Lung (tissue), 12 donors: Measurements from ENCODE around the gene RBFOX2. TPM values are rescaled to one million over a fixed set of nuclear protein-coding genes. Genes with fewer than 3 reads are reported as not detected.
A peak's percentile ranks its signal among the peaks of the same experiment; 100 is the strongest.
"Not testable (repeated sequence)": the region's sequence is repeated elsewhere in the genome, so short reads cannot be mapped to it uniquely, and the experiment has no call there.

Experiments
- ATAC-seq: fragments of 200-7000 bp; cut with Tn5 transposase; one replicate; pipeline ENCODE4 v1.9.1; 2020; ENCODE audit warnings: moderate number of reproducible peaks; ENCODE audit not compliant: insufficient read depth, low FRiP score
- DNase-seq, 3 donors: peaks; one replicate each; pipeline ENCODE4 v3.0.0-alpha.2; 2013 to 2017
- H3K27ac ChIP-seq, 2 donors: one replicate each; pipeline ENCODE4 v1.5.1; 2013; ENCODE audit warnings: mild to moderate bottlenecking in 2 of 2, moderate library complexity in 2 of 2, control low read depth in 1 of 2, inconsistent platforms in 1 of 2, low read depth in 1 of 2, low read length in 1 of 2
- H3K27me3 ChIP-seq, 3 donors: one replicate each; pipeline ENCODE4 v1.5.1; 2013; ENCODE audit warnings: low read length in 2 of 3; ENCODE audit not compliant: control insufficient read depth in 3 of 3, insufficient read depth in 3 of 3
- H3K36me3 ChIP-seq, 4 donors: one replicate each; pipeline ENCODE4 v1.5.1; 2013; ENCODE audit warnings: low read length in 4 of 4, mild to moderate bottlenecking in 1 of 4, moderate library complexity in 1 of 4; ENCODE audit not compliant: control insufficient read depth in 4 of 4, insufficient read depth in 4 of 4
- H3K4me1 ChIP-seq, 5 donors: one replicate each; pipeline ENCODE4 v1.5.1; 2013; ENCODE audit warnings: low read length in 5 of 5, mild to moderate bottlenecking in 2 of 5, moderate library complexity in 1 of 5; ENCODE audit not compliant: control insufficient read depth in 5 of 5, insufficient read depth in 5 of 5
- H3K4me3 ChIP-seq: one replicate; pipeline ENCODE4 v1.5.1; 2013; ENCODE audit warnings: mild to moderate bottlenecking, control low read depth, moderate library complexity
- H3K9ac ChIP-seq, 2 donors: one replicate each; pipeline ENCODE4 v1.5.1; 2013; ENCODE audit warnings: low read length in 2 of 2, control low read depth in 1 of 2; ENCODE audit not compliant: insufficient read depth in 1 of 2
- H3K9me3 ChIP-seq, 4 donors: one replicate each; pipeline ENCODE4 v1.5.1; 2013; ENCODE audit warnings: low read length in 3 of 4, mild to moderate bottlenecking in 1 of 4, moderate library complexity in 1 of 4; ENCODE audit not compliant: control insufficient read depth in 4 of 4, insufficient read depth in 3 of 4
- CTCF ChIP-seq: IDR thresholded peaks from 2 replicates; pipeline ENCODE4 v1.5.1; 2012; ENCODE audit warnings: mild to moderate bottlenecking; ENCODE audit errors: control extremely low read depth, extremely low read depth
- WGBS, 2 donors: extraction: QIAGEN DNeasy Blood & Tissue Kit; methylation state at CpG; one replicate each; pipeline ENCODE4 v1.1.7; 2013; 5-methylcytosine and 5-hydroxymethylcytosine counted together
- polyA plus RNA-seq, 2 donors: library from polyadenylated mRNA; stranded (reverse); fragments of 200-250 nt; gene quantifications; one replicate each; pipeline ENCODE4 v1.2.1, GENCODE V29; 2013
- total RNA-seq, 2 donors: library from RNA; depleted of rRNA in 1 of 2; stranded (reverse); fragments of >200 nt in 1 of 2; gene quantifications; one replicate each; pipeline ENCODE4 v1.2.1, GENCODE V29; 2014 to 2021
- donor health status: control.
- donor health status: control.
- donor health status: Bipolar disorder and iron deficiency.
- donor health status: healthy.
- donor health status: DM: yes; HTN: yes; CAD: no.

The RBFOX2 gene
- total and polyA plus RNA-seq, 4 donors: 16.5 to 195 (median 43.3) TPM

- Histone ChIP-seq H3K4me3 (no peak overlapping the region), H3K9ac (peak overlapping the region in 1 of 2 donors; percentile 81), H3K36me3 (no peaks in the 10 kb centered on the region), H3K27me3 (no peaks in the 10 kb centered on the region), H3K9me3 (no peaks in the 10 kb centered on the region), H3K27ac (peak overlapping the region; percentile 3 to 72), H3K4me1 (peaks cover 0 to 42% (median 22%) of the 10 kb centered on the region in 5 donors)
- TF ChIP-seq CTCF: no peak
- DNase-seq: peak in 2 of 3 donors; percentile 72 to 87
- ATAC-seq: no peak
- 67 to 84% methylated on average over 7 of the region's 7 CpGs for WGBS, 2 donors
Measured at GRCh38 chr22:35995348-35995747, 33.3 kb downstream of the RBFOX2 start.

- not testable (repeated sequence) for DNase-seq, ATAC-seq, H3K27me3 ChIP-seq, H3K36me3 ChIP-seq, H3K9ac ChIP-seq, H3K9me3 ChIP-seq, H3K4me3 ChIP-seq
- WGBS, 2 donors: 88 to 90% methylated on average over 5 of the region's 5 CpGs
- H3K27ac ChIP-seq: peak overlapping the region in 1 of 2 donors; percentile 29
- H3K4me1 ChIP-seq: peaks cover 0 to 42% (median 21%) of the 10 kb centered on the region in 5 donors
Measured at GRCh38 chr22:35993727-35994126, 34.9 kb downstream of the RBFOX2 start.

DNA sequence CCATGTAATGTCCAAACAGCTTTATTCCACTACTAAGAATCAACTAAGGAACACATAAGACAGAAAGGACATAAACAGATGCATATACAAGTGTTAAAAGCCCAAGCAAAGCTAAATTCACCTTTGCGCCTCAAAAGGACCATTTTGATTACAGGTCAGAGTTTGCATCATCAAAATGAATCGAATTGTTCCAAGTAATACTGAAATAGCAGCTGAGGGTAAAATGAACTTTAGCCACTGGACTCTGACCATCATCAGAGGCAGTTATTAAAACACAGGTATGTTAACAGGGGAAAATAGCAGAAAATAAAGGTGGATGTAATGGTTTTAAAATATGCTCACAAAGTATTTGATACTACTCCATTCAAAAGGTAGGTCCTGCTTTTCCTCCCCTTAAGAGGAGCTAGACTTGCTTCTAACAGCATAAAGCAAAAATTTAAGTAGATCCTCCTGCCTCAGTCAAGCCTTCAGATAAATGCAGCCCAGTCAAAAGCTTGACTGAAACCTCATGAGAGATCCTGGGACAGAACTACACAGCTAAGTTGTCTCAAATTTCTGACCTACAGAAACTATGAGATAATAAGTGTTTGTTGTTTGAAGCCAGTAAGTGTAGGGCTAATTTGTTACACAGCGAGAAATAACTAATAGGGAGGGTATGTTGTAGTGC, 35.4 kb downstream of the RBFOX2 start:
- no peaks in the 10 kb centered on the region for H3K9me3 ChIP-seq
- no peaks in the 10 kb centered on the region for H3K27me3 ChIP-seq
- no peak overlapping the region for H3K9ac ChIP-seq
- peaks cover 0 to 2% (median 0%) of the 10 kb centered on the region in 4 donors for H3K36me3 ChIP-seq
- no peak overlapping the region for H3K27ac ChIP-seq
- no peak for TF ChIP-seq CTCF
- peaks cover 0 to 42% (median 20%) of the 10 kb centered on the region in 5 donors for H3K4me1 ChIP-seq
- ATAC-seq (no peak), DNase-seq (no peak)
- no peak overlapping the region for H3K4me3 ChIP-seq
- 95 to 96% methylated on average over 3 of the region's 3 CpGs for WGBS, 2 donors

- H3K9me3 ChIP-seq: no peaks in the 10 kb centered on the region
- H3K36me3 ChIP-seq: peaks cover 0 to 2% (median 0%) of the 10 kb centered on the region in 4 donors
- WGBS, 2 donors: 87 to 89% methylated on average over 2 of the region's 2 CpGs
- DNase-seq: peak in 2 of 3 donors; percentile 60 to 67
- no peak overlapping the region for H3K4me3 ChIP-seq
- H3K27ac ChIP-seq: no peak overlapping the region
- no peak for ATAC-seq
- no peaks in the 10 kb centered on the region for H3K27me3 ChIP-seq
- TF ChIP-seq CTCF: no peak
- H3K4me1 ChIP-seq: peaks cover 0 to 38% (median 13%) of the 10 kb centered on the region in 5 donors
- no peak overlapping the region for H3K9ac ChIP-seq
Measured at GRCh38 chr22:35991168-35991567, 37.5 kb downstream of the RBFOX2 start.
